CD1c-positive myeloid dendritic cell (primary cell): Measurements from ENCODE around the gene TTC23L.
"Not testable (repeated sequence)": the region's sequence is repeated elsewhere in the genome, so short reads cannot be mapped to it uniquely, and the experiment has no call there.

ENCODE experiments used
- DNase-seq: peaks from one replicate; pipeline ENCODE4 v3.0.0-alpha.2; 2016; ENCODE audit errors: extremely low spot score

The TTC23L gene, protein sequence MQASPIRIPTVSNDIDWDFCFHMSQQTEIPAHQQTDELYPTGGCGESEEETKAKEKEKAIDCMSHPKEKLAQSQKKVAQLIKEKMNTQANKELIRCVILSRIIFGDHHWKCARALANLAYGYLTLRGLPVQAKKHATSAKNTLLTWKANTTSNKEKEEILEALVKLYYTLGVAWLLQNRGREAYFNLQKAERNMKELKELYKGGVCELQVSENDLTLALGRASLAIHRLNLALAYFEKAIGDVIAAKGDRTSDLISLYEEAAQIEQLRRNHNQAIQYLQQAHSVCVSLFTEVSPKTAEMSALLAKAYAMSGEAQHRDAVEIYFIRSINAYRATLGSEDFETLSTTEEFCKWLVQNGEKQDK

DNA sequence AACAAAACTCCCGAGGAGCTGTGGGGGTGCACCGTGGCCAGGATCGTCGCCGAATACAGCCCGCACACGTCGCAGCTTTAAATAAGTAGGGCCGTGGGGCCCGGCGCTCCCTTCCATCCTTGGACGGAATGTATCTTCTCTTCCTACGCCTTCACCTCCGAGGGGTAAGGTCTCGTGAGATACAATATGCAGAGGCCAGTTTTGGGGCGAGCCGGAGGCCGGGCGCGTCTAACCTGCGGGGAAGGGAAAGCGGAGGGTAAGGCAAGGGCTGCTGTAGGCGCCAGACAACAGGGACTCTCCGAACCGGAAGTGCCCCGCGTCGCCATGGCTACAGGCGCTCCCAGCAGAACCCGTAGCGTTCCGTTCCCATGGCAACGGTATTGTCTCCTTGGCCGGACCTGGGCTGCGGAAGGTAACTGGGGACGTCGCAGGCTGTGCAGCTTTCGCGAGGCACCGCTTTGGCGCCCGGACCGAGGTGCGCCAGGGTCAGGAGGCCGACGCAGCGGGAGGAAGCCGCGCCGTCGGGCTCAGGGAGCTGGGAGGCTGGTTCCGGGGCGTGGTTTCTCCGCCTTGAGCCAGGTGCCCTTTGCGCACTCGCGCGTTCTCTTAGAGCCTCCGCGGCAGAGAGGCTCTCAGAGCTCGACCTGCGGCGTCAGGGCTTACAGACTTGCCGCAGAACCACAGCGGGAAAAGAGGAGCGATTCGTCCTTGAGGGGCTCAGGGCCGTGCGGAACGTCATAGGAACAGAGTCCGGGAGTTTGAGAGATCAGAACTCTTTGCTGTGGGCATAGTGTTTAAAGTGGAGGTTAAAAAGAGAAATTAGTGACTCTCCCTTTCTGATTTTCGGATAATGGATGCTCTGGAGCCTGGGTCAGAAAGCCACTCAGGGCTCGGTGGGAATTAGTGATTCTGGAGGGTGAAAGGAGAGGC is at the start of gene TTC23L:
Gene TTC23L (plus strand): TSS at position 380 of the 930 bp plus-strand sequence. CDS start 1,508 bp downstream, outside the sequence.
- DNase-seq = peak; percentile 91

DNA sequence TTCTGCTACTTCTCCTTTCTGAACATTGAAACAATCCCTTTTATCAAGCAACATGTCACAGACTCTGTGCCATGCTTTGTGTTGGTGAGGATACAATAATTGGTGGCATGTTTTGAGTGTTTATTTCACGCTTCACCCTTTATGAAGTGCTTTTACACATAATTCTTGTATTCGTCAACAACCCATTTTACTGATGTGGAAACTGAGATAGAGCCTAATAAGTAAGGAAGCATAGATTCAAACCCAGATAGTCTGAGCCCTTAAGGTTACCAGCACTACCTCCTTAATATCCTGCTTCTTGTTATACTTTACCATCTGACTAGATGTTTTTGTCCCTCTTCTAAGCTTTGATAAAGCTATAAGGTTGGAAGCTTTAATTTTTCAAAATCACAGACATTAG is 49.3 kb upstream of the TTC23L start:
- DNase-seq = no peak

DNA sequence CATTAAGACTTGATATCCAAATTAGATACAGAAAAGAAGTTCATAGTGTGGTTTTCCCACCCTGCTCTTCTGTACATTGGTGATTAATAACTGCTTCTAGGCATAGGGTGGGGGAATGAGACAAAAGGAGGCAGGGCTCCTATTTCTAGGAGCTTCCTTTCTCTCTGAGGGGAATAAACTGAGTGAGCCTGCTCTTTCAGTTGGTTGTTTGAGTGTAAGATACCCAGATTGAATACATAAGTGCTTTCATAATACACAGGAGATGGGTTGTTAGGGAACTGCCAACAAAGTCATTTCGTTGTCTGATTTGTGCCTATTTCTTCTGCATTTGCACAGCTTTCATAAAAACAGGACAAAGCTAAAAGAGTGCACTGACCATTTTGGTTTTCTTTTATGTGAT is 48.9 kb upstream of the TTC23L start:
- no peak for DNase-seq

DNA sequence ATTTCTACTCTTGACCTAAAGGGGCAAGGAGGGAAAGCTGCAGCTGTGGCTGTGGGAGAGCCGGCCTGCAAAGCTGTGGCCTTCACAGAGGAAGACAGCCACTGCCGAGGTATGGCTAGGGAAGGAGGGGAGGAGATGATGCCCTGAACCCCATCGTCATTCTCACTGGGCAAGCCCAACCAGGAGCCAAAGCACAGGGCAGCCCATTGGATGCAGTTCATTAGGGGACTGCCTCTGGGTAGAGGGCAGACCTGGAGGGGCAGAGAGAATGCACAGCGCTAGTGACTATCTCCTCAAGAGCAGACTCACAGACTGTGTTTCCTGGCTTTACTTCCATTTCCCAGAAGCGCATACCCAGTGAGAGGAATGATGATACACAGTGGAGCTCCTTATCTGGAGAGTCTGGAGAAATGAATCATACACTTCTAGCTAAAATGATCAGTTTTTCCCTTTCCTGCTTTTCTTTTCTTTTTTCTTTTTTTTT is 47.2 kb upstream of the TTC23L start:
- no peak for DNase-seq

DNA sequence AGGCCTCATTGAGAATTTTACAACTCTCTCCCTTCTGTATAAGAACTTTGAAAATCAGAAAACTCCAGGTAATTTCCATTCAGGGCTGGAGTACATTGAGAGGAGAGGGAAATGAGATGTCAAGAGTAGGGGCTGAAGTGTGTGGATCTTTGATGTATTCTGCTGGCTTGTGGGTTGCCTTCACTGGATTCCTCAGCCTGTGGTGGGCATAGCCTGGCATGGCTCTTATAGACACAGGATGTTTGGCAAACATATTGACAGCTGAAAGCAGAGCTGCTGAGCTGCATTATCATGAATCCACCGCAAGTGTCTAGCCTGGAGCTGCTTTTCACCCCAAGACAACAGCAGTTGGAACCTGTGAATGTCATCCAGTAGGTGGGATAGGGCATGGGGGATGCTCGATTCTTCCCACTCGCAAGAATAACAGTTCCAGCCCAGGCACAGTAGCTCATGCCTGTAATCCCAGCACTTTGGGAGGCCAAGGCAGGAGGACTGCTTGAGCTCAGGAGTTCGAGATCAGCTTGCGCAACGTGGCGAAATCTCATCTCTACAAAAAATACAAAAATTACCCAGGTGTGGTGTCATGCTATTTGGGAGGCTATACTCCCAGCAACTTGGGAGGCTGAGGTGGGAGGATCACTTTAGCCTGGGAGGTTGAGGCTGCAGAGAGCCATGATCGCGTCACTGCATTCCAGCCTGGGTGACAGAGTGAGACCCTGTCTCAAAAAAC is 36.0 kb upstream of the TTC23L start:
- DNase-seq = no peak

DNA sequence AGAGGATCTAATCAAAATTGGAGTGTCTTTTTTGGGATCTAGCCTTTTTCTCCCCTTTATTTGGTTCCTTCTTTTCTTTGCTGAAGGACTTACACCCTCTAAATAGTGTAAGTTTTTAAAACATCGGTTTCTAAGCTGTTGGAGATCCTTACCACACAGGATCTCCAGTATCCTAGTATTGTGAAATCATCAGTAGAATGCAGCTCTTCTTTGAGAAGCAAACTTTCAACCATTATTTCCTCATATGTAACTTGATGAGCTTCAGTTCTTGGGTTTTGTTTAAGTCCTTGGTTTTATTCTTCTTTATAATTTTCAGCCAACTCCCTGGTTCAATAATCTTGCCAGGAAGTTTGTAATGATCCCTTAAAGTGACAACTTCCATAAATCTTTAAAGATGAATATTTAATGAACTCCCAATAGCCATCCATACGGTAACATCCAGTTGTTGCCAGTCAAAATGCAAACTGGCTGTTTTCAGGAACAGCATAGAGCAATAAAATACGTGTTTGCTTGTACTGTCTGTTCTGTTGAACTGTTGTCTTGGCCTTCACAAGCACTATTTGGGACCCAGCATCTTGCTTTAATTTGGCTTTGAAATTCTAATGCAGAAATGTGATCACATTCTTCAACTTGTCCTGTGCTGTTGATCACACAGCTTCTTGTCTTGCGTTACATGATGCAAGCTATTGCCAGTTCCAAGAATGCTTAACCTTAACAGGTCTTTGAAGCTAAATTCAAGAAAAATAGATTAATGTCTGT is 34.8 kb upstream of the TTC23L start:
- no peak for DNase-seq

DNA sequence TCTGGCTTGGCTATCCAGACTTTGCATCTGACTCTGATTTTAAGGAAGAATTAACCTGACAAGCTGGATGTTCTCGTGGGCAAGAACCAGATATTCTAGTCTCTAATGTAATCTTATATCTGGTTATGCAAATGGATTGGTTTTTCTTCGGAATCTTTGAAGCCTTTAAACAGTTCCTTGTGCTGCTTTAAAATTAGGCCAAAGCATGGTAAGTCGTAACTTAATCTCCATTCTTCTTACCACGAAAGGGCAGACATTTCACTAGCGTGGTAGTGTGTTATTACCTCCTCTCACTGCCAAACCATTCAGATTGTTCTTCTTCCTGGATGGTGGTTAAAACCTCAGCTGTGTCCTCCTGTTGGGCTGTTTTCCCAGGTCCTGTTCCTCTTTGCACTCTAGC is 34.1 kb upstream of the TTC23L start:
- no peak for DNase-seq

DNA sequence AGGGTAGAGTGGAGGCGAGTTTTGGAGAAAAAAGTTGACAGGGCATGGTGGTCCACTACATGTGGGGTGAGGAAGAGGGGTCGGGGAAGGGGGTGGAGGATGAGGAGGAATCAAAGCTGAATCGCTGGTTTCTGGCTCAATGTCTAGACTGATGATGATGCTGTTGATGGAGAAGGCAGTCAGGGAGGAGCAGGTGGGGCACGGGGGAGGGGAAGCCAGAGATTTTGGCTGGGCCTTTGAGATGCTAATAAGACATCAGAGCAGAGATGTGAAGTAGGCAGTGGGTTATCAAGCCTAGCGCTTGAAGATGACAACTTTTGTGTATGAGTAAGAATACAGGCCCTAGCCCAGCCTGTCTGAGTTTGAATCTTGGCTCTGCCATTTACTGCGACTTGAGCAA is 32.4 kb upstream of the TTC23L start:
- DNase-seq = no peak

DNA sequence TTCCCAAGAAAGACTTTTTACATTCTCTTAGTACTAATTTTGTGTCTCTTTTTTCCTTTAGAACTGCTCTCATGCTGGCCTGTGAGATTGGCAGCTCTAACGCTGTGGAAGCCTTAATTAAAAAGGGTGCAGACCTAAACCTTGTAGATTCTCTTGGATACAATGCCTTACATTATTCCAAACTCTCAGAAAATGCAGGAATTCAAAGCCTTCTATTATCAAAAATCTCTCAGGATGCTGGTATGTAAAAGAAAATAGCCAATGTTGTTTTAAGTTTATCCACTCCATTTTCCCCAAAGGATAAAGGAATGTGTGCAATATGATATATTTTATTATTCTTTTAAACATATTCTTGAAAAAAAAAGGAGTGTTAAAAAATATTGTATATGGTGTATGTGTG is 27.3 kb upstream of the TTC23L start:
- no peak for DNase-seq

DNA sequence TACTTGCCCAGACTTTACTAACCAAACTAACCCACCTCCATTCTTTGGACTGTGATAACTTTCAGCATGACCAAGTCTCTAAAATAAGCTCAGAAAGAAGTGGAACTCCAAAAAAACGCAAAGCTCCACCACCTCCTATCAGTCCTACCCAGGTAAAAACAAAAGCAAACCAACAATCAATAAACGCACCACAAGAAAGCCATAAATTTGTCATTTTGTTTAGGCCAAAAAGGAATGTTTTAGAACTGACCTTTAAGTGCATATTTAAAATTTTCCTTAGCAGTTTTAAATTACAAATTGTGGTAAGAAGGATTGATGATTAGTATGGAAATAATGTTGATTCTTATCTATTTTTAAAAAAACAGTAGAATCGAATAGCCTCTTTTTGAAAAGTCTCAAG is 25.5 kb upstream of the TTC23L start:
- no peak for DNase-seq

DNA sequence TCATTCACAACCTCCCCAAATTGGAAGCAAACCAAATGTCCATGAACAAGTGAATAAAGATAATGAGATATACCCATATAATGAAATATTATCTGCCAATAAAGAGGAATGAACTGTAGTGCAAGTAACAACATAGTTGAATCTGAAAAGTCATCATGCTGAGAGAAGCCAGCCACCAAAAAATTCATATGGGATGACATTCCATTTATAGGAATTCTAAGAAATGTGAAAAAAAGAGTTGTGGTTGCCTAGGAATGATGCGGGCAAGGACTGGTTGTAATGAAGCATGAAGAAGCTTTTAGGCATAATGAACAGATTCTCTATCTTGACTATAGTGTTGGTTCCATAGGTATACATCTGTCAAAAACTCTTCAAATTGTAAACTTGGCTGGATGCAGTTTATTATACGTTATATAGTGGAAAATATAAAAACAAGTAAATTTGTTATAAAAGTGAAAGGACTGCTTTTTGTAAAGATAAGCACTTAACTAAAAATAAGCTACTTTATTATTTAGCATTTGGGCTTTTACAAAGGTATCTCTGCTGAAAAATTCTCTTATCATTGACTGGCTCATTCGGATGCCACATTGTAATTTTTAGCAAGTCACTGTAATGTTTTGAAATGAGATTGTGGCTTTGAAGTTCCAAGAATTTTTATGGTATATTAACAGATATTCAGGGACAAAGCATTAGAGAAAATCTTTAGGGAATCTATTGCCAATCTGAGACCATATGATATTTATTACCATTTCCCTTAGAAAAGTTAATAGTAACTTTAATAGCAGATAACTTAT is 21.2 kb upstream of the TTC23L start:
- DNase-seq = no peak

DNA sequence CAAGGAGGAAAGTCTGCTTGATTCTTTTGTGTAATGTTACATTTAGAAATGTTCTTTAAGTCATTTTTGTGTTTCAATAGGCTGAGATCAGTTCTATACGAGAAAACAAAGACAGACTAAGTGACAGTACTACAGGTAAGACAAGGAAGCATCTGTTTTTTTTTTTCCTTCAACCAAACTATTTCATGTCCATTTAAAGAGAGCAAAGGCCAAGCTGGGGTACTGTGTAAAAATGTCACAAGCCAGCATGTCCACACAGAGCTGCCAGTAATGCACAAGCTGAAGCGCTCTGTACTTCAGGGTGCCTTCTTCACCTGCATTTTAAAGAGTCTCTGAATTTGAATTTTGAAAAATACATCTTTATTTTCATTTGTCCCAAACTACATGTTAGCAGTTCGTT is 20.2 kb upstream of the TTC23L start:
- no peak for DNase-seq

DNA sequence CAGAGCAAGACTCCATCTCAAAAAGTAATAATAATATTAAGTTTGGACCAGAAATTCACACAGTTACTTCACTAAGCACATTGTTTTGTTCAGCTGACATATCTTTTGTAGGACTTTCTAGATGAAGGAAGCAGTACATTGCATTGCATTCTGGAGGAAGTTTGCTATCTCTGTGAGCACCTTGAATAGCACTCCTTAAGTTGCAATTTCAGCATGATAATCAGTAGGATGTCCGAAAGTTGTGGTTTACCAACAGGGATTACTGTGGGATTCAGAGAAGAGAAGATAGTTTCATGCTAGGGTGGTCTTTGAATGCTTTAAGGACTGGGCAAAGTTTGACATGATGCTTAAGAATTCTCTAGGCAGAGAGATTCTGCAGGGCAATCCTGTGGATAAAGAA is 18.4 kb upstream of the TTC23L start:
- no peak for DNase-seq

DNA sequence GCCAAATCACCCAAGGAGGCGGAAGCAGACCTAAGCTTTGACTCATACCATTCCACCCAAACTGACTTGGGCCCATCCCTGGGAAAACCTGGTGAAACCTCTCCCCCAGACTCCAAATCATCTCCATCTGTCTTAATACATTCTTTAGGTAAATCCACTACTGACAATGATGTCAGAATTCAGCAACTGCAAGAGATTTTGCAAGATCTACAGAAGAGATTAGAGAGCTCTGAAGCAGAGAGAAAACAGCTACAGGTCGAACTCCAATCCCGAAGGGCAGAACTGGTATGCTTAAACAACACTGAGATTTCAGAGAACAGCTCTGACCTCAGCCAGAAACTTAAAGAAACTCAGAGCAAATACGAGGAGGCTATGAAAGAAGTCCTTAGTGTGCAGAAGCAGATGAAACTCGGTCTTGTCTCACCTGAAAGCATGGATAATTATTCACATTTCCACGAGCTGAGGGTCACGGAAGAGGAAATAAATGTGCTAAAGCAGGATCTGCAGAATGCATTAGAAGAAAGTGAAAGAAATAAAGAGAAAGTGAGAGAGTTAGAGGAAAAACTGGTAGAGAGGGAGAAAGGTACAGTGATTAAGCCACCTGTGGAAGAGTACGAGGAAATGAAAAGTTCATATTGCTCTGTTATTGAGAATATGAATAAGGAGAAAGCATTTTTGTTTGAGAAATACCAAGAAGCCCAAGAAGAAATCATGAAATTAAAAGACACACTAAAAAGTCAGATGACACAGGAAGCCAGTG is 15.8 kb upstream of the TTC23L start:
- DNase-seq = no peak

DNA sequence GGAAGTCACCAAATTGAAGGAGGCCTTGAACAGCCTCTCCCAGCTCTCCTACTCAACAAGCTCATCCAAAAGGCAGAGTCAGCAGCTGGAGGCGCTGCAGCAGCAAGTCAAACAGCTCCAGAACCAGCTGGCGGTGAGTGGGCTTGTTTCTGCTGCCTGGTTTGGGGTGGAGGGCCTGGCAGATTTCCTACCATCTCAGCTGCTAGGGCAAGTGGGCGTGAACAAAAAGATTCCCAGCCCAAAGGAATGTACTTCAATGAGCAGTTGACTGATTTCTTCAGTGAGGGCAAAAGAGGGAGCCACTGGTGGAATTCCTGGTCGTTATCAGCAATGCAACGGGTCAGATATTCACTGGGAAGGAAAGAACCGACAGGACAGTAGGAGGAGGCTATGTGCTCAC is 12.6 kb upstream of the TTC23L start:
- no peak for DNase-seq

DNA sequence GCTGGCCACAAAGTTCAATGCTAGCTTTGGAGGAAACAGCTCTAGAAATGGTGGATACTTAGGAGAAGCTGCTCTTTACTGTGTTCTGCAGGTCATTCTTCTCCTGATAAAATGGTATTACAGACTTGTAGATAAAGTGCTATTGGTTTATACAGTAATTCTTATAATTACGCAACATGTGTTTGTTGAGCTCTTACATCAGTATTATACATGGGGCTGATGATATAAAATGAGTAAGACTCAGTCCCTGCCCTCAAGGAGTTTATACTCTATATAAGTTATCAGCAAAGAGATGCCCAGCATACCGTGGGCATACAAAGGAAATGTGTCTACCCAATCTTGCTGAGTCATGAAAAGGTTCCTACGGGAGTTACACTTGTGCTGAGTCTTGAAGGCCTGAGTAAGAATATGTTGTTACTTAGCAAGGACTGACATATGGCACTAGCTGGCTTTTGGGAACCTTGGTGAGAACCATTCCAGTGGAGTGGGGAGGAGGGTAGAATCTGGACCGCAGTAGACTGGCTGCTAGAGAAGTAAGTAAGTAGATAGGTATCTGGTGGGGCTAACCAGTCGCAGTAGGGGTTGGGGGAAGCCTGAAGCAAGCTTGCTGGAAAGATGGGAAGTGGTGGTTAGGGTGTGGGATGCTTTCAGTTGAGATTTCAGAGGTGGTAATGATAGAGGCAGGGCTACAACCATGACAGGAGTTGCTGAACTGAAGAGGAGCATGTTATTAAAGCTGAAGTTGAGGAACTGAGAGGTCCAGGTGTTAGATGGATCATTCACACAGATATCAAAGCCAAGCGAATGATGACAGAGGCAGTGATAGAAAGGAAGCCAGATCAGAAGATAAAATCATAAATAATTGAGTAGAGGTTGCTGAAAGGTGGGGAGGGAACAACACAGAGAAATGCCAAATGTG is 11.1 kb upstream of the TTC23L start:
- DNase-seq = no peak

DNA sequence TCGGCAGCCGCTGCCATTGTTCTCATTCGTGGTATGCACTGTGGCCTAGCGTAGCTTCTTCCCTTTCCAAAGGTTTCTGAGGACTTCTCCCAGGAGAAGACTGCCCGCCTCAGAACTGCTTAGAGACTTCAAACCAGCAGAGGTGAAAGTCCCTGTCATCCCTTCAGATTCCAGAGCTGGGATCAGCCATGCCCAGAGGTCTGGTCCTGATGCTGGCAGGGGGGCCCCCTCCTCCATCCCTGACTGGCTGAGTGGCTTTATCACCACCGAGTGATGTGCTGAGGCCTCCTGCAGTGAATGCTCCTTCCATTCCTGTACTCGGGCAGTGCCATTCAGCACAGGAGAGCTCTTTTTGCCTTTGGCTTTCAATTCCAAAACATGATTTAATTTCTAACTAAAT is 8.1 kb upstream of the TTC23L start:
- DNase-seq = not testable (repeated sequence)

DNA sequence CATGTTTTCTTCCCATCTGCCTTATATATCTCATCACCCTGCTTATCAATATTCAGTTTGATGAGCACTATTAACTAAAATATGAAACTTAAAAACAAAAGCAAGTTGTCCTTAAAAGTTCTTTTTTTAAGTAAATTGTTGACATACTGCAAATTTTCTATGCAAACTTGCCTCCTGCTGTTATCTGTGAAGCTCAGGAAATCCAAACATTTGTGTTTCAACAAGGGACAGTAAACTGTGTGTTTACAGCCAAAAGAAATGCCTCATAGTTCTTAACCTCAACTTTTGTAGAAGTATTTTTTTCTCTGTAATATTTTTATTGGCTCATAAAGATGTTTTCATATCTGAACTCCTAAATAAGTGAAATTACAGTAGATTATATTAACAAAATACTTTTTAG is 7.7 kb upstream of the TTC23L start:
- DNase-seq = no peak

DNA sequence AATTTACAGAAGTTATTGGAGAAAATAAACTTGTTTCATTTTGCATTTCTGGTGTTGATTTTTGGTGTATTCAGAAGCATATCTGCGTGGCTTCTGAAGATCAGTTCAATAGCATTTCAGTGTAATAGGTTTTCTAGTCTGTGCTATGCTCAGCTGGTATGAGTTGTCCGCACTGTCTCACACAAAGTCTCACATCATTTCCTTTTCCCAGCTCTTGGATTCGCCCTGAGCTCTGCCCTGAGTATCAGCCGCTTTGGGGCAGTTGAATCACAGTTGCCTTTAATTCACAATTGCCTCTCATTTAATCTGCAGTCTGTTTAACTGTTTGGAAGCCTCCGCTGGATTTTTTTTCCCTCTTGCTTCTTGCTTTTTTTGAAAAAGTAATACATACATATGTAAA is 6.4 kb upstream of the TTC23L start:
- no peak for DNase-seq
